Hepatocyte (in vitro differentiated cells): ENCODE results near the gene NUB1. TPM values are rescaled to one million over a fixed set of nuclear protein-coding genes. Genes with fewer than 3 reads are reported as not detected.
A peak's percentile ranks its signal among the peaks of the same experiment; 100 is the strongest.

Experiments used
- DNase-seq: peaks from one replicate; pipeline ENCODE4 v3.0.0-alpha.2; 2016; ENCODE audit warnings: low spot score
- H2AFZ ChIP-seq: fragments of 200-600 bp; sonication (generic); 2 replicates; pipeline ENCODE4 v1.6.0; 2016; ENCODE audit warnings: antibody characterized with exemption, mild to moderate bottlenecking
- H3K27ac ChIP-seq: fragments of 200-600 bp; sonication (generic); 2 replicates; pipeline ENCODE4 v1.5.1; 2016; ENCODE audit warnings: mild to moderate bottlenecking
- H3K27me3 ChIP-seq: fragments of 200-600 bp; sonication (generic); 2 replicates; pipeline ENCODE4 v1.6.1; 2016
- H3K36me3 ChIP-seq: fragments of 200-600 bp; sonication (generic); replicated peaks from 2 replicates; pipeline ENCODE4 v1.5.1; 2016; ENCODE audit warnings: low read depth; ENCODE audit not compliant: insufficient read depth
- H3K4me1 ChIP-seq: fragments of 200-600 bp; sonication (generic); 2 replicates; pipeline ENCODE4 v1.5.1; 2016; ENCODE audit warnings: mild to moderate bottlenecking, moderate library complexity; ENCODE audit not compliant: insufficient read depth
- H3K4me2 ChIP-seq: fragments of 200-600 bp; sonication (generic); 2 replicates; pipeline ENCODE4 v1.6.0; 2016
- H3K4me3 ChIP-seq: fragments of 200-600 bp; sonication (generic); 2 replicates; pipeline ENCODE4 v1.5.1; 2016; ENCODE audit warnings: mild to moderate bottlenecking
- H3K79me2 ChIP-seq: fragments of 200-600 bp; sonication (generic); 2 replicates; pipeline ENCODE4 v1.6.0; 2017; ENCODE audit warnings: mild to moderate bottlenecking
- H3K9me2 ChIP-seq: fragments of 200-600 bp; sonication (generic); replicated peaks from 2 replicates; pipeline ENCODE4 v1.6.0; 2017; ENCODE audit warnings: mild to moderate bottlenecking; ENCODE audit not compliant: insufficient read depth
- H3K9me3 ChIP-seq: fragments of 200-600 bp; sonication (generic); 2 replicates; pipeline ENCODE4 v1.5.1; 2016; ENCODE audit warnings: low read depth, mild to moderate bottlenecking
- H4K20me1 ChIP-seq: fragments of 200-600 bp; sonication (generic); 2 replicates; pipeline ENCODE4 v1.6.0; 2016; ENCODE audit warnings: mild to moderate bottlenecking; ENCODE audit not compliant: insufficient read depth, poor library complexity, severe bottlenecking
- CTCF ChIP-seq: fragments of 200-600 bp; sonication (generic); IDR thresholded peaks from 2 replicates; pipeline ENCODE4 v1.5.1; 2016; ENCODE audit warnings: antibody characterized with exemption, mild to moderate bottlenecking; ENCODE audit not compliant: poor library complexity
- EZH2 ChIP-seq: fragments of 200-600 bp; sonication (generic); IDR thresholded peaks from 2 replicates; pipeline ENCODE4 v1.6.1; 2016; ENCODE audit warnings: antibody characterized with exemption, mild to moderate bottlenecking, borderline replicate concordance
- EZH2phosphoT487 ChIP-seq: fragments of 200-600 bp; sonication (generic); IDR thresholded peaks from one replicate; pipeline ENCODE4 v1.6.1; 2018; ENCODE audit warnings: antibody characterized with exemption, mild to moderate bottlenecking, low read depth, moderate library complexity; ENCODE audit not compliant: unreplicated experiment, severe bottlenecking
- WGBS: methylation state at CpG from one replicate; pipeline ENCODE4 v1.1.6; 2016; ENCODE audit warnings: low lambda C conversion rate; ENCODE audit errors: missing lambda C conversion rate; 5-methylcytosine and 5-hydroxymethylcytosine counted together
- polyA plus RNA-seq: library from polyadenylated mRNA; unstranded; fragments of >200 nt; fragmentation: Nextera tagmentation; extraction: Ambion mirVana; gene quantifications from 2 replicates; pipeline ENCODE4 v1.2.1, GENCODE V29; 2016
- total RNA-seq: library from RNA; depleted of rRNA; stranded (reverse); fragments of >200 nt; gene quantifications from 2 replicates; pipeline ENCODE4 v1.2.3, GENCODE V29; 2014

Gene NUB1
- total and polyA plus RNA-seq, 2 experiments from 2014 or later, result 28.4 to 38.6 TPM

- no peaks in the 10 kb centered on the region for H3K9me2 ChIP-seq
- WGBS, result 95% methylated on average over 24 of the region's 24 CpGs
Measured at GRCh38 chr7:151406051-151406875, 64.7 kb downstream of the NUB1 start.

GRCh38 chr7:151406886-151407583 is 65.4 kb downstream of the NUB1 start:
- no peak for TF ChIP-seq EZH2
- no peak for TF ChIP-seq EZH2phosphoT487
- no peak for TF ChIP-seq CTCF
- Histone ChIP-seq H3K9me3 (no peaks in the 10 kb centered on the region), H3K27me3 (peaks cover 34% of the 10 kb centered on the region), H3K79me2 (peaks cover 11% of the 10 kb centered on the region), H3K36me3 (no peaks in the 10 kb centered on the region), H3K4me2 (no peak overlapping the region), H3K9me2 (no peaks in the 10 kb centered on the region), H3K4me3 (no peak overlapping the region), H2AFZ (no peak overlapping the region), H3K4me1 (peaks cover 30% of the 10 kb centered on the region), H3K27ac (no peak overlapping the region), H4K20me1 (no peaks in the 10 kb centered on the region)
- WGBS, result 91% methylated on average over 9 of the region's 9 CpGs
- no peak for DNase-seq

More at GRCh38 chr7:151406051-151406875, 64.7 kb downstream of the NUB1 start:
- Histone ChIP-seq H3K36me3 (no peaks in the 10 kb centered on the region), H2AFZ (no peak overlapping the region), H3K4me2 (no peak overlapping the region), H4K20me1 (no peaks in the 10 kb centered on the region), H3K4me3 (no peak overlapping the region), H3K9me3 (no peaks in the 10 kb centered on the region), H3K27ac (no peak overlapping the region), H3K79me2 (peaks cover 11% of the 10 kb centered on the region), H3K27me3 (peaks cover 26% of the 10 kb centered on the region), H3K4me1 (peaks cover 30% of the 10 kb centered on the region)
- no peak for DNase-seq
- no peak for TF ChIP-seq EZH2phosphoT487
- TF ChIP-seq EZH2, result no peak
- no peak for TF ChIP-seq CTCF

- peaks cover 11% of the 10 kb centered on the region for H3K79me2 ChIP-seq
- WGBS, result 65% methylated on average over 7 of the region's 7 CpGs
- no peak for DNase-seq
- peak overlapping the region; percentile 52 for H2AFZ ChIP-seq
- H3K4me1 ChIP-seq, result peaks cover 24% of the 10 kb centered on the region
- H3K9me3 ChIP-seq, result no peaks in the 10 kb centered on the region
- H3K4me3 ChIP-seq, result peak overlapping the region; percentile 94
- no peak for TF ChIP-seq CTCF
- TF ChIP-seq EZH2, result no peak
- peak overlapping the region; percentile 46 for H3K27ac ChIP-seq
- no peaks in the 10 kb centered on the region for H4K20me1 ChIP-seq
- H3K4me2 ChIP-seq, result peak overlapping the region; percentile 98
- H3K9me2 ChIP-seq, result no peaks in the 10 kb centered on the region
- no peaks in the 10 kb centered on the region for H3K36me3 ChIP-seq
- H3K27me3 ChIP-seq, result peaks cover 38% of the 10 kb centered on the region
Measured at GRCh38 chr7:151408498-151408838, 66.9 kb downstream of the NUB1 start.
